ENCODE measurements around the gene LMAN1.

The LMAN1 gene

GRCh38 chr18:59374128-59374527, 15.1 kb upstream of the LMAN1 start:
- H3K9ac ChIP-seq: no peak overlapping the region
- H3K4me2 ChIP-seq: no peak overlapping the region
- no peak overlapping the region for H3K27ac ChIP-seq
- no peak overlapping the region for H3K4me3 ChIP-seq
- H4K20me1 ChIP-seq: no peaks in the 10 kb centered on the region
- no peaks in the 10 kb centered on the region for H3K36me3 ChIP-seq
- H3K9me3 ChIP-seq: 0 out of 2 replicates have a peak, but pooled peaks cover 3% of the 10 kb centered on the region
- no peak for TF ChIP-seq Cebpa-rat (IDR thresholded peaks at IDR 0.05)
- H3K27me3 ChIP-seq: no peaks in the 10 kb centered on the region
- H3K4me1 ChIP-seq: peaks cover 25% of the 10 kb centered on the region

- TF ChIP-seq Cebpa-rat (IDR thresholded peaks at IDR 0.05): no peak
- Histone ChIP-seq H3K27ac (no peak overlapping the region), H3K27me3 (no peaks in the 10 kb centered on the region), H3K4me3 (no peak overlapping the region), H3K4me1 (peaks cover 25% of the 10 kb centered on the region), H3K36me3 (no peaks in the 10 kb centered on the region), H3K9ac (no peak overlapping the region), H3K4me2 (no peak overlapping the region), H4K20me1 (no peaks in the 10 kb centered on the region), H3K9me3 (0 out of 2 replicates have a peak, but pooled peaks cover 4% of the 10 kb centered on the region)
These were observed 13.9 kb upstream of the LMAN1 start for GRCh38 chr18:59372975-59373374.

- Histone ChIP-seq H3K36me3 (peaks cover 7% of the 10 kb centered on the region), H3K4me2 (no peak overlapping the region), H3K27me3 (no peaks in the 10 kb centered on the region), H3K9ac (no peak overlapping the region), H3K9me3 (no peaks in the 10 kb centered on the region), H3K27ac (no peak overlapping the region), H4K20me1 (peaks cover 27% of the 10 kb centered on the region; the same call in 1 of the 2 replicates), H3K4me1 (peaks cover 28% of the 10 kb centered on the region), H3K4me3 (no peak overlapping the region)
- TF ChIP-seq Cebpa-rat (IDR thresholded peaks at IDR 0.05): no peak
These were observed 1.3 kb upstream of the LMAN1 start for GRCh38 chr18:59360381-59360780.

- peak overlapping the region; percentile 85 for H3K4me2 ChIP-seq
- peak overlapping the region; percentile 95 for H3K4me3 ChIP-seq
- H3K27me3 ChIP-seq: no peaks in the 10 kb centered on the region
- peaks cover 28% of the 10 kb centered on the region for H3K4me1 ChIP-seq
- H3K9me3 ChIP-seq: no peaks in the 10 kb centered on the region
- H3K27ac ChIP-seq: no peak overlapping the region
- peaks cover 16% of the 10 kb centered on the region for H3K36me3 ChIP-seq
- H4K20me1 ChIP-seq: peaks cover 30% of the 10 kb centered on the region; the same call in 1 of the 2 replicates
- H3K9ac ChIP-seq: peak overlapping the region; percentile 91
- no peak for TF ChIP-seq Cebpa-rat (IDR thresholded peaks at IDR 0.05)
These were observed 499 bp upstream of the LMAN1 start for GRCh38 chr18:59359576-59359952.

GRCh38 chr18:59358414-59358711, 702 bp downstream of the LMAN1 start:
- H3K4me2 ChIP-seq: peak overlapping the region; percentile 73
- H3K36me3 ChIP-seq: peaks cover 28% of the 10 kb centered on the region
- H3K27ac ChIP-seq: peak overlapping the region; percentile 85
- H3K4me3 ChIP-seq: peak overlapping the region; percentile 95
- no peaks in the 10 kb centered on the region for H3K27me3 ChIP-seq
- H4K20me1 ChIP-seq: peaks cover 30% of the 10 kb centered on the region; the same call in 1 of the 2 replicates
- H3K4me1 ChIP-seq: peaks cover 28% of the 10 kb centered on the region
- TF ChIP-seq Cebpa-rat (IDR thresholded peaks at IDR 0.05): no peak
- peak overlapping the region; percentile 91 for H3K9ac ChIP-seq
- no peaks in the 10 kb centered on the region for H3K9me3 ChIP-seq

- Histone ChIP-seq H3K4me3 (peak overlapping the region; percentile 95), H3K4me2 (peak overlapping the region; percentile 73), H3K27me3 (no peaks in the 10 kb centered on the region), H3K36me3 (peaks cover 32% of the 10 kb centered on the region), H3K9me3 (no peaks in the 10 kb centered on the region), H3K27ac (no peak overlapping the region), H4K20me1 (peaks cover 30% of the 10 kb centered on the region; the same call in 1 of the 2 replicates), H3K9ac (peak overlapping the region; percentile 91; the same call in 1 of the 2 replicates), H3K4me1 (peaks cover 28% of the 10 kb centered on the region)
- no peak for TF ChIP-seq Cebpa-rat (IDR thresholded peaks at IDR 0.05)
These were observed 1.1 kb downstream of the LMAN1 start for GRCh38 chr18:59357928-59358327.

GRCh38 chr18:59354731-59355130, 4.3 kb downstream of the LMAN1 start:
- H3K9ac ChIP-seq: no peak overlapping the region
- H3K4me2 ChIP-seq: no peak overlapping the region
- H3K36me3 ChIP-seq: peaks cover 63% of the 10 kb centered on the region
- H3K4me1 ChIP-seq: peaks cover 25% of the 10 kb centered on the region
- no peaks in the 10 kb centered on the region for H3K9me3 ChIP-seq
- no peak for TF ChIP-seq Cebpa-rat (IDR thresholded peaks at IDR 0.05)
- no peaks in the 10 kb centered on the region for H3K27me3 ChIP-seq
- H3K4me3 ChIP-seq: no peak overlapping the region
- no peak overlapping the region for H3K27ac ChIP-seq
- peaks cover 37% of the 10 kb centered on the region; the same call in 1 of the 2 replicates for H4K20me1 ChIP-seq

- no peak for TF ChIP-seq Cebpa-rat (IDR thresholded peaks at IDR 0.05)
- H3K27ac ChIP-seq: no peak overlapping the region
- H3K27me3 ChIP-seq: no peaks in the 10 kb centered on the region
- H3K4me2 ChIP-seq: no peak overlapping the region
- no peak overlapping the region for H3K9ac ChIP-seq
- peaks cover 37% of the 10 kb centered on the region; the same call in 1 of the 2 replicates for H4K20me1 ChIP-seq
- H3K36me3 ChIP-seq: peaks cover 77% of the 10 kb centered on the region
- peaks cover 22% of the 10 kb centered on the region for H3K4me1 ChIP-seq
- no peak overlapping the region for H3K4me3 ChIP-seq
- no peaks in the 10 kb centered on the region for H3K9me3 ChIP-seq
These were observed 5.9 kb downstream of the LMAN1 start for GRCh38 chr18:59353079-59353680.

GRCh38 chr18:59352250-59352855, 6.7 kb downstream of the LMAN1 start:
- Histone ChIP-seq H3K27me3 (no peaks in the 10 kb centered on the region), H3K27ac (no peak overlapping the region), H3K36me3 (peaks cover 86% of the 10 kb centered on the region), H4K20me1 (peaks cover 30% of the 10 kb centered on the region; the same call in 1 of the 2 replicates), H3K9me3 (no peaks in the 10 kb centered on the region), H3K4me1 (peaks cover 14% of the 10 kb centered on the region), H3K9ac (no peak overlapping the region), H3K4me2 (no peak overlapping the region), H3K4me3 (no peak overlapping the region)
- TF ChIP-seq Cebpa-rat (IDR thresholded peaks at IDR 0.05): no peak

- H3K9ac ChIP-seq: no peak overlapping the region
- no peak for TF ChIP-seq Cebpa-rat (IDR thresholded peaks at IDR 0.05)
- H3K9me3 ChIP-seq: peaks cover 23% of the 10 kb centered on the region; the same call in 1 of the 2 replicates
- H3K27ac ChIP-seq: no peak overlapping the region
- H3K36me3 ChIP-seq: peaks cover 97% of the 10 kb centered on the region
- H3K4me3 ChIP-seq: no peak overlapping the region
- no peaks in the 10 kb centered on the region for H3K4me1 ChIP-seq
- no peaks in the 10 kb centered on the region for H3K27me3 ChIP-seq
- no peaks in the 10 kb centered on the region for H4K20me1 ChIP-seq
- H3K4me2 ChIP-seq: no peak overlapping the region
These were observed 13.5 kb downstream of the LMAN1 start for GRCh38 chr18:59345556-59345955.
